Measurements from ENCODE around the gene PIGQ. TPM values are rescaled to one million over a fixed set of nuclear protein-coding genes. Genes with fewer than 3 reads are reported as not detected.

PIGQ gene
- total RNA-seq, 1 donor from 2014 or later = 44.9 TPM

- intact Hi-C loops (cut with micrococcal nuclease) = no loop called here
- peaks cover 5% of the 10 kb centered on the region for H3K4me1 Mint-ChIP-seq (ENCODE audit: low read depth)
- no peak for DNase-seq (ENCODE audit: low spot score)
- H3K4me3 Mint-ChIP-seq (ENCODE audit: low read depth) = no peak overlapping the region
- H3K9me3 Mint-ChIP-seq = no peaks in the 10 kb centered on the region
- no peak overlapping the region for H3K27ac Mint-ChIP-seq
- peaks cover 8% of the 10 kb centered on the region for H3K36me3 Mint-ChIP-seq (ENCODE audit: low read depth)
- no peaks in the 10 kb centered on the region for H3K27me3 Mint-ChIP-seq (ENCODE audit: low read depth)
These were observed 62.9 kb downstream of the PIGQ start for GRCh38 chr16:632486-633335.

GRCh38 chr16:633336-634050 is 63.7 kb downstream of the PIGQ start:
- intact Hi-C loops (cut with micrococcal nuclease) = no loop called here
- H3K36me3 Mint-ChIP-seq (ENCODE audit: low read depth) = peaks cover 8% of the 10 kb centered on the region
- no peak for DNase-seq (ENCODE audit: low spot score)
- H3K9me3 Mint-ChIP-seq = no peaks in the 10 kb centered on the region
- H3K27me3 Mint-ChIP-seq (ENCODE audit: low read depth) = no peaks in the 10 kb centered on the region
- H3K4me3 Mint-ChIP-seq (ENCODE audit: low read depth) = peak overlapping the region; percentile 74
- no peak overlapping the region for H3K27ac Mint-ChIP-seq
- H3K4me1 Mint-ChIP-seq (ENCODE audit: low read depth) = peaks cover 5% of the 10 kb centered on the region

Other genes starting within 250 kb of the PIGQ start
- 28.1 and 29.1 TPM in 2 replicates for gene AXIN1, start 217.2 kb upstream of the PIGQ start, total RNA-seq
- gene MRPL28, start 199.4 kb upstream of the PIGQ start, total RNA-seq = 92.5 and 92.9 TPM in 2 replicates
- gene PGAP6, start 188.0 kb upstream of the PIGQ start, total RNA-seq = 34.3 and 36.7 TPM in 2 replicates
- gene NME4, start 172.8 kb upstream of the PIGQ start, total RNA-seq = 78.4 and 84.2 TPM in 2 replicates
- 18.9 and 20.9 TPM in 2 replicates for gene DECR2, start 168.1 kb upstream of the PIGQ start, total RNA-seq
- gene RAB11FIP3, start 144.3 kb upstream of the PIGQ start, total RNA-seq = 45.7 and 47.2 TPM in 2 replicates
- 101 and 103 TPM in 2 replicates for gene CAPN15, start 42.3 kb upstream of the PIGQ start, total RNA-seq
- gene PRR35, start 9.6 kb upstream of the PIGQ start, total RNA-seq = not detected in 2 replicates
- 1.1 and 1.3 TPM in 2 replicates for gene NHLRC4, start 3.0 kb upstream of the PIGQ start, total RNA-seq
- 13.4 and 16.2 TPM in 2 replicates for gene RAB40C, start 20.1 kb downstream of the PIGQ start, total RNA-seq
- 0.32 and 0.57 TPM in 2 replicates for gene WFIKKN1, start 61.0 kb downstream of the PIGQ start, total RNA-seq
- gene METTL26, start 66.3 kb downstream of the PIGQ start, total RNA-seq = 128 and 131 TPM in 2 replicates
- gene MCRIP2, start 71.9 kb downstream of the PIGQ start, total RNA-seq = 62.6 and 63.1 TPM in 2 replicates
- 73.7 and 77.2 TPM in 2 replicates for gene WDR90, start 79.4 kb downstream of the PIGQ start, total RNA-seq
- 156 and 158 TPM in 2 replicates for gene RHOT2, start 98.2 kb downstream of the PIGQ start, total RNA-seq
- 1.3 and 1.4 TPM in 2 replicates for gene RHBDL1, start 105.7 kb downstream of the PIGQ start, total RNA-seq
- gene STUB1, start 110.4 kb downstream of the PIGQ start, total RNA-seq = 84.1 and 91.2 TPM in 2 replicates
- 48.8 and 52.9 TPM in 2 replicates for gene JMJD8, start 114.4 kb downstream of the PIGQ start, total RNA-seq
- 19.0 and 20.9 TPM in 2 replicates for gene WDR24, start 120.4 kb downstream of the PIGQ start, total RNA-seq
- gene FBXL16, start 135.8 kb downstream of the PIGQ start, total RNA-seq = 5.8 and 6.4 TPM in 2 replicates
- 30.0 and 31.7 TPM in 2 replicates for gene METRN, start 145.2 kb downstream of the PIGQ start, total RNA-seq
- gene ANTKMT, start 151.2 kb downstream of the PIGQ start, total RNA-seq = 52.8 and 54.4 TPM in 2 replicates
- 7.3 and 8.3 TPM in 2 replicates for gene CCDC78, start 156.5 kb downstream of the PIGQ start, total RNA-seq
- 18.5 and 21.4 TPM in 2 replicates for gene HAGHL, start 157.1 kb downstream of the PIGQ start, total RNA-seq
- gene CIAO3, start 171.0 kb downstream of the PIGQ start, total RNA-seq = 42.8 and 43.4 TPM in 2 replicates
- gene MSLN, start 190.8 kb downstream of the PIGQ start, total RNA-seq = not detected in 2 replicates
- 35.1 and 35.3 TPM in 2 replicates for gene RPUSD1, start 218.4 kb downstream of the PIGQ start, total RNA-seq
- gene CHTF18, start 218.7 kb downstream of the PIGQ start, total RNA-seq = 108 and 119 TPM in 2 replicates
- not detected in 2 replicates for gene GNG13, start 230.8 kb downstream of the PIGQ start, total RNA-seq

Measured in activated T-helper 2 cell treated with anti-CD3 and anti-CD28 coated beads, Interferon-gamma antibody, Interleukin-2, Interleukin-4, amounts not matched to agents 10 μg/mL and 5 μg/mL and 100 μg/mL, durations not matched to agents 14 hours and 24 hours and 36 hours (primary cell).